Activated CD8-positive, alpha-beta memory T cell treated with anti-CD3 and anti-CD28 coated beads for 4 hours (primary cell): ENCODE results near the gene FAM174A.
"Not testable (repeated sequence)": the region's sequence is repeated elsewhere in the genome, so short reads cannot be mapped to it uniquely, and the experiment has no call there.

Experiments
- DNase-seq, 2 donors: peaks; one replicate each; pipeline ENCODE4 v3.0.0-alpha.2; 2020; ENCODE audit warnings: low read depth in 2 of 2

The FAM174A gene

GRCh38 chr5:100576217-100576751, 41.1 kb downstream of the FAM174A start:
- no peak for DNase-seq

DNA sequence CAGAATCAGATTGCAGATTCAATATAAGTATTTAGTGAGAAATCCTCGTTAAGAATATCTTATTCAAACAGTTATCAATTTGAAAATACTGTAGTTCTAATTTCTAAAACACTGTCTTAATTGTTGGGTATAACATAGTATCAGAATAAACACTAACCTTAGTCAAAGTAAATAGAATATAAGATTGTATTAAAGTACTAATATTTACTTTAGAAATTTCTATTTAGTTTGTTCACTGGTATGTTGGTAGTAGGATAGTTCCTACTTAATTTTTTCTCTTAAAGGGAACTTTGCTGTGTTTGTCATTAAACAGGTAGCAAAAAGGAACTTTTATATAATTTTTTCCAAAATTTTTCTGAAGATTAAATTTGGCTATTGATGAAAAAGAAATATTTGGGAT, 42.3 kb downstream of the FAM174A start:
- no peak for DNase-seq

DNA sequence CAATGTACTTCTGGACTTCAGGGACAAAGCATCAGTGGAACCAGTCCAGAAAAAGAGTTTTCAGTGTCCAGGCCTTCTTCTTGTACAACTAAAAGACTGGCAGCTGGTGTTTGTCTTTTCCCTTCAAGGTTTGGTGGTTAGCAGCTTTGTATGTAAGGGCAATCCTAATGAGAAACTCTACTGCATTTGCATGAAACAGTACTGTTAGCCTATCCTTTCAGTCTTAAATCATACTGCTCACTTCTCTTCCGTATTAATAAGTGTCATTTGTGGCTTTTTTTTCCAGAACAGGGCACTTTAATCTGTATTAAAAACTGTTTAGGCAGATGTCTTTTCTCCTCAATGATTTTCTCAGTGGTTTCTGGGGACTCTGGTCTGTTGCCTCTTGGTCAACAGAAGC, 48.9 kb downstream of the FAM174A start:
- DNase-seq = no peak

DNA sequence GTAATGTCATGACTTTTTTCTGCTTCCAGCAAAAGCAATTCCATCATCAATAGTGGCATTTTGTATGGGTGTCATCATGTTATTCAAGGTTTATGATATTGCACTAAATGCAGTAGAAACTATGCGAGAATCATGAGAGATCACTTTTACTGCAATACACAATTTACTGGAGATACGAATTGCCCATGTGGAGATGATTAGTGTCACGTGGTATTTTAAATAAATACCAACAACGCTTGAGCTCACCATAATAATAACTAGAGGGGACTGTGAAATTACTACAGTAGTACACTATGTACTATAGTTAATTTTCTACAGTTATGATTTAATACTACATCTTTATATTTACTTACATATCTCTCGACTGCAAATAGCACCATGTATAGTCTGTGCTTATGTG, 49.7 kb downstream of the FAM174A start:
- no peak for DNase-seq

DNA sequence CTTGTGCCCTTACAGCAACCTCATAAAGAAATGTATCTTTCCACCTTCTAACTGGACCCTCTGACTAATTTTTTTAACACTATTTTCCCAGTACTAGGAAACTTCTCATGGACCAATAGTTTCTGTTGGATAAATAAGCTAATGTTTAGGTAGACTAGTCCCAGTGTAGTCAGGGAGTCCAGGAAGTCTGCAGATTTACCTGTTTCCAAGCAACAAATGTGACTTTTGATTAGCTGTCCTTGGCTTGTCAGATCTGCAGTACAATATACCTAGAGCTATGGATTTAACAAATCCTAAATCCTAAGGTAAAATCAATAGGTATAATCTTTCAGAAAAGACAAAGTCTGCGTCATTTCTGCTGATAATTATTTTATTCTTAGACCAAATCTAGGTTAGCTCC, 55.7 kb downstream of the FAM174A start:
- DNase-seq = no peak

DNA sequence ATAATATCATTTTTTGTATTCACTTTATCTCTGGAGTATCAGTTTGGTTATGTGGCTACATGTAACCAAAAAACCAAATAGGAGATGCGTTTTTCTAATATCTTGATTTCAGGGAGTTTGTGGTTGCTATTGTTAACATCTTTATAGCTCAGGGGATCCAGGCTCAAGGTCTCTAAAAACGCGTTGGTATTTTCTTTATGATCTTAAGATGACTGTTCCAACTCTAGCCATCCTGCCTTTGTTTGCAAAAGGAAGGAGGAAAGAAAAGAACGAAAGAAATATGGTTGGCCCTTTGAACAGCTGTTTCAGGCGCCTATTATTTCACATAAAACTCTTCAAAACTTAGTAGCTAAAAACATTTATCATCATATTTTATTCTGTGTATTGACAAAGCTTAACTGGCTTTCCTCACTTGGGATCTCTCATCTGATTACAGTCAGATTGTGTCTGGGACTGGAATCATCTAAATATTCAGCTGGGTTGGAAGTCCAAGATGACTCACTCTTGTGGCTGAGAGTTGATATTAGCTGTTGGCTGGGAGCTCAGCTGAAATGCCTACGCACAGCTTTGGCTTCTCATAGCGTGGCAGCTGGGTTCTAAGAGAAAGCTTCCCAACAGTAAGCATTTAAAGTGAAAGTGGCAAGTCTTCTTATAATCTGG, 60.1 kb downstream of the FAM174A start:
- DNase-seq = no peak

GRCh38 chr5:100595812-100596173, 60.6 kb downstream of the FAM174A start:
- no peak for DNase-seq

DNA sequence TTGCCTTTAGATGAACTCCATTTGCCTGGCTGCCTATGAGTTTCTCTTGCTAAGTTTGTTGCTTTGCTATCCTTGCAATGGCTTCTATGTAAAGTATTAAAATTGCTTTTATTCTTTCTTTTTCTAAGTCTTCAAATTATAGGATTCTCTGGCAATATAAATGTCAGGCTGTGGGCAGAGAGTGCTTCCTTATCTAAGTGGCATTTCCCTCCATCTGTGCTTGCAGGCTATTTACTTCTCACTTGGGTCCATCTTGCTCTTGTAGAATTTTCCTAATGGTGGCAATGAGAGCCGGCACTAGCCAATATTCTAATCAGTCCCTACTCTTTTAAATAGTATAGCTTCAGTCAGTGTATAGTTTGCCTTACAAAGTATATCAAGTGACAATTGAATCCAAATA, 63.3 kb downstream of the FAM174A start:
- no peak for DNase-seq

- no peak for DNase-seq
These were observed 65.3 kb downstream of the FAM174A start for GRCh38 chr5:100600298-100600994.

GRCh38 chr5:100603141-100603540, 68.0 kb downstream of the FAM174A start:
- DNase-seq = no peak

- not testable (repeated sequence) for DNase-seq
These were observed 68.8 kb downstream of the FAM174A start for GRCh38 chr5:100604021-100604420.

DNA sequence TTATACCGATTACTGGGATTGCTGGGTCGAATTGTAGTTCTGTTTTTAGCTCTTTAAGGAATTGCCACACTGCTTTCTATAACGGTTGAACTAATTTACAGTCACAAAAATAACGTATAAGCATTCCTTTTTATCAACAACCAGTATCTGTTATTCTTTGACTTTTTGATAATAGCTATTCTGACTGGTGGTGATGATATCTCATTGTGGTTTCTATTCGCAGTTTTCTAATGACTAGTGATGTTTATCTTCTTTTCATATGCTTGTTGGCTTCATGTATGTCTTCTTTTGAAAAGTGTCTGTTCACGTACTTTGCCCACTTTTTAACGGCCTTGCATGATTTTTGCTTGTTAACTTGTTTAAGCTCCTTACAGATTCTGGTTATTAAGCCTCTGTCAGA, 74.4 kb downstream of the FAM174A start:
- no peak for DNase-seq

DNA sequence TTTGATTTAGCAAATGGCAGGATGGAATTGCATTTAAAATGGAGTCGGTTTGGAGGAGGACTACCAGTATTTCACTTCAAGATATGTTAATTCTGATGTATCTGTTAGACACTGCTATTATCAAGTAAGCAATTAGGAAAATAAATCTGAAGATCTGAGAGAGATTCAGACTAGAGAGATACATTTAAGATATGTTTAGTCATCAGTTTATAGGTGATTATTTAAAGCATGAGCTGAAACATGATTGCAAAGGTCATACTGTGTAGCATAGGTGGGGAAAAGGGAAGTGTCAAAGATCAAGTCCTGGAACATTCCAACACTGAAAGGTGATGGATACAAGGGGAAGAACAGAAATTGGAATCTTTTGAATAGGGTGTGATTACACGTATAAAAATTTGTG, 79.1 kb downstream of the FAM174A start:
- no peak for DNase-seq

DNA sequence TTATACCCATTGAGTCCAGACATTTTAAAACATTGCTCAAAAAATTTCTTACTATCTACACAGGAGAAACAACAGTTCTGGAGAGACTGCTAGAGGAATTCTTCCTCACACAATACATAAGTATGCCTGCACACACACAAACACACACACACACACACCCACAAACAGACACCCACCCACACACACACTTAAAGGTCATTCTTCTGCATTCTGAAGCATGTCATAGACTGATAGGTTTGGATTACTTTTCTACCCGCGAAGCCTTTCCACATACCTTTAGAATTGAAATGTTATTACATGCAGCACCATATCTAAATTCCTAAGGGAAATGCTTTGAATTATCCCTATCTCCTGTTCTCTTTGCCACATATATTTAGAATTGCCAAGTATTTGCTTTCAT, 80.2 kb downstream of the FAM174A start:
- DNase-seq = no peak

DNA sequence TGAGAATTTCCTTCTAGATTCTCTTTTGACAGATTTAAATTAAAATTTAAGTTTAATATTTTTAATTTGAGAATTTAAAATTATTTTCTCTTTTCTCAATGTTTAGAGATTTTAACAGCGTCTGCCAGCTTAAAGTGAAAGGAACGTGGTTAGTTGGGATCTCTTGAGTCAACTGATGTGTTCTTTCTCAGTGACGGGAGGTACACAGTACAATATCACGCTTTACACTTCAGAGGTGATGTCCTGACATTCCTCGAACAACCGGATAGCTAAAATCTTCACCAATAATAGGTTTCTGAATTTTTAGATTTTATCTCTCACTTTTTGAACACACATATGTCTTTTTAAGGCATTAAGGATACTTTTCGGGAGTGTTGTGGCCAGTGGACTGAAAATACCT, 81.1 kb downstream of the FAM174A start:
- DNase-seq = no peak

DNA sequence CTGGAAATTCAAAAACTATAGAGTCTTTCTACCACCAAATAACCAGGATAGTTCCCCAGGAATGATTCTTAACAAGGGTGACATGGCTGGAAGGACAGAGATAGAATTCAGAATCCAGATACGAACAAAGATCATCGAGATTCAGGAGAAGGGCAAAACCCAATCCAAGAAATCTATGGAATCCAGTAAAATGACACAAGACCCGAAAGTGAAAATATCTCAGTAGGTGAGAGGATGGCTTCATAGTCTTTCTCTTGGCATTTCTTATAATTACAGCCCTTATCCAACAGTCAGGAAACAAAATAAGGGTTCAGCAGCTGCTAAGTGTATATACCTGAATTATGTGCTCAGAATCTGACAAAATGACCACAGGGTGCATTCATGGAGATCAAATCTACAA, 81.8 kb downstream of the FAM174A start:
- no peak for DNase-seq

GRCh38 chr5:100623719-100624118, 88.5 kb downstream of the FAM174A start:
- DNase-seq = no peak

- DNase-seq = no peak
These were observed 99.9 kb downstream of the FAM174A start for GRCh38 chr5:100634937-100635534.
